ENCODE measurements around the gene LTO1.

The LTO1 gene

DNA sequence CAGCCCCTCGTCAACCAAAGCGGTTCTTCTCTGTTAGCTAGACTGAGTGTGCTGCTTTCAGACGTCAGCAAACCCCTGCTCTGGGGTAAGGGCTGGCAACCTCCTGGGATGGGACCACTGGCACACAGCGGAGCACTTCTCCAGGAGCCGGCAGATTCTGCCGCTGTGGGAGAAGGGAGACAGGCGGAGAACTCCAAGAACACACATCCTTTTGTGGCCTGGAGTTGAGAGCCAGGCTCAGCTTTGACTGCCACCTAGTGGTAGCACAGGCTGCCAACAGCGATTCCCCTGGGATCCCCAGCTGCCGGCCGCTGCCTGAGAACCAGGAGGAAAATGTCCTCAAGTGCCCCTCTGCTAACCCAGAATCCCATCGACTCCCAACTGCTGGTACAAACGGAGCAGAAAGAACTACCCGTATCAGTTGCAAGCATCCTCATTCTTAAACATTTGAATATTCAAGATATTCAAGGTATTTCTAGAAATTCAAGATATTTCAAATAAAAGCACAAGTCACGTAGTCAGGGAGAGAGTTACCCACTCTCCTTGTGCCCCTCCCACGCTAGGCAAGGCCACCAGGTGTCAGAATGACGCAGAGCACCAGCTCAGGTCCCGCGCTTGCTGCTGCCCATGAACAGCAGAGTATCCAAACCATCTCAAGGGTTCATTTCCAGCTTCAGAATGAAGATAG is 4.9 kb downstream of the LTO1 start:
- Histone ChIP-seq H3K27ac (ENCODE audit: low read depth, low read length) (no peak overlapping the region; the same call in 1 of the 2 replicates), H3K36me3 (ENCODE audit: insufficient read depth, low read length) (peaks cover 46% of the 10 kb centered on the region), H3K4me3 (ENCODE audit: low read length) (no peak overlapping the region), H3K9me3 (ENCODE audit: insufficient read depth, low read depth, low read length) (no peaks in the 10 kb centered on the region), H3K9ac (ENCODE audit: low read depth, low read length) (no peak overlapping the region), H3K4me1 (ENCODE audit: insufficient read depth, low read length) (peaks cover 4% of the 10 kb centered on the region; the same call in 1 of the 2 replicates), H3K27me3 (ENCODE audit: insufficient read depth, low read length) (no peaks in the 10 kb centered on the region)
- WGBS, result 49% methylated on average over 18 of the region's 18 CpGs

DNA sequence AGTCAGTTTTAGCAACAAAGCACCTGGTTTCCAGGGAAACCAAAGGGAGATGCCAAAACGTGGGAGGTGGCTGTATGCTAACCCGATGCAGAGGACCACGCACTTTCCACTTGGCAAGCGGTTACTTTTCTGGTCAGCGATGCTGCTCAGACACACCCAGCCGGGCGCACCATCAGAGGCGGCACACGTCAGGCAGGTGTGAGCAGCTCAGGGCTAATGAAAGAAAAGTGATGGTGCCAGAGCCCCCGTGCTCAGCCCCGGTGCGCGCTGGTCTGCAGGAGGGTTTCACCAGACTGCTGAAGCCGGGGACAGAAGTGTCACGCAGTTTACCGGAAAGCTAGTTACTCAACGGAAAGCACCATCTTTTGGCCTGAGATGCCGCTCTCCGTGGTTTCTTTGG is 5.7 kb downstream of the LTO1 start:
- no peaks in the 10 kb centered on the region for H3K27me3 ChIP-seq (ENCODE audit: insufficient read depth, low read length)
- peaks cover 54% of the 10 kb centered on the region for H3K36me3 ChIP-seq (ENCODE audit: insufficient read depth, low read length)
- H3K4me3 ChIP-seq (ENCODE audit: low read length), result no peak overlapping the region
- no peaks in the 10 kb centered on the region for H3K9me3 ChIP-seq (ENCODE audit: insufficient read depth, low read depth, low read length)
- no peak overlapping the region for H3K9ac ChIP-seq (ENCODE audit: low read depth, low read length)
- H3K27ac ChIP-seq (ENCODE audit: low read depth, low read length), result no peak overlapping the region
- 96% methylated on average over 19 of the region's 19 CpGs for WGBS
- H3K4me1 ChIP-seq (ENCODE audit: insufficient read depth, low read length), result peaks cover 4% of the 10 kb centered on the region; the same call in 1 of the 2 replicates

- Histone ChIP-seq H3K4me1 (ENCODE audit: insufficient read depth, low read length) (no peaks in the 10 kb centered on the region), H3K36me3 (ENCODE audit: insufficient read depth, low read length) (peaks cover 65% of the 10 kb centered on the region), H3K4me3 (ENCODE audit: low read length) (no peak overlapping the region)
Measured at GRCh38 chr11:69667619-69668604, 7.2 kb downstream of the LTO1 start.

DNA sequence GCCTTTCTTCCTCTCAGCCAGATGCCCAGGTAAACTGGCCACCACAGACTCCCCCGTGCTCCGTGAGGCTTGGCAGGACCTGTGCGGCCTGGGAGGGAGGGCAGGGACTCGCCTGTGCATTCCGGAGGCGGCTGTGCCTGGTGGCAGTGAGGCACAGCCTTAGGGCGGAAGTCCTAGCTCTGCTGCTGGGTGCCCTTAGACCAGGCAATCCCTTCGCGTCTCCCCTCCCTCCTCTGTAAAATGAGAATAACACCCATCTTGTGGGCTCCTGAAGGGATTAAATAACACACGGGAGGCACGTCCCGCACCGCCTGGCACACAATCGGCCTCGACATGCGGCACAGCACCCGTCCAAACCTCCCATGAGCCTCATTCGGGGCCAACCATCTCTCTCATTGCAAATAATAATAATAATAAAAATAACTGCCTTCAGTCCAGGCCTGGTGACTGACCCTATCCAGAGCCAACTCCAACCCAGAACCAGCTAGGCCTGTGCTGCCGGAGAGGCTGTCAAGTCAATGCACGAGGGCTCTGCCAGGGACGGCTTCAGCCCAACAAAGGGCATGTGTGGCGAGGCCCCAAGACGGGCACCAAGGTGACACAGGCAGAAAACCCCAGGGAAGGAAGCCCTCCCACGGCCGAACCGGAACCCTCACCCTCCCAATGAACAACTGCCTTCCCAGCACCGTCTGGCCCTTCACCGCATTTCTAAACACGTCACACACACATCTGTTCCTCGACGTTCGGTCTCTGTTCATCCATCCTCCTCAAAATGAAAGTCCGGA is 8.2 kb downstream of the LTO1 start:
- no peak overlapping the region for H3K27ac ChIP-seq (ENCODE audit: low read depth, low read length)
- H3K9me3 ChIP-seq (ENCODE audit: insufficient read depth, low read depth, low read length), result no peaks in the 10 kb centered on the region
- H3K9ac ChIP-seq (ENCODE audit: low read depth, low read length), result no peak overlapping the region
- no peaks in the 10 kb centered on the region for H3K4me1 ChIP-seq (ENCODE audit: insufficient read depth, low read length)
- 93% methylated on average over 32 of the region's 33 CpGs for WGBS
- peaks cover 56% of the 10 kb centered on the region for H3K36me3 ChIP-seq (ENCODE audit: insufficient read depth, low read length)
- H3K27me3 ChIP-seq (ENCODE audit: insufficient read depth, low read length), result no peaks in the 10 kb centered on the region
- H3K4me3 ChIP-seq (ENCODE audit: low read length), result no peak overlapping the region

More at GRCh38 chr11:69667619-69668604, 7.2 kb downstream of the LTO1 start:
- no peaks in the 10 kb centered on the region for H3K9me3 ChIP-seq (ENCODE audit: insufficient read depth, low read depth, low read length)
- no peak overlapping the region for H3K9ac ChIP-seq (ENCODE audit: low read depth, low read length)
- H3K27ac ChIP-seq (ENCODE audit: low read depth, low read length), result no peak overlapping the region
- WGBS, result 94% methylated on average over 26 of the region's 26 CpGs
- H3K27me3 ChIP-seq (ENCODE audit: insufficient read depth, low read length), result no peaks in the 10 kb centered on the region

DNA sequence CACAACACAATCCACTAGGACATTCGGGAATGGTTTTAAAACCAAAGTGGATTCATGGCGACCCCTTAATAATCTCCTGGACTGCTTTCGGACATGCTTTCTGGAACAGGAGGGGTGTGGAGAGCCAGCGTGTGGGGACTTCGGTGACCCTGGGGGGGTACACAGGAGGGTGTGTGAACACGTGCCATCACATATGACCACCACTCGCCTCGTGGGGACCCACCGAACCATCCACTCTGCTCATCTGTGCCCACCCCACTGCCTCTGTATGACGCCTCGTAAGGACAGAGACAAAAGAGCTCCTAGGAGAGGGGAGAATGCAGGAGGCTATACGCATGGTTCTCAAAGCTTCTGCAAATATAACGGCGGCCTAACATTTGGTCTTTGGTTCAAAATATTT is 8.9 kb downstream of the LTO1 start:
- H3K27me3 ChIP-seq (ENCODE audit: insufficient read depth, low read length), result no peaks in the 10 kb centered on the region
- no peaks in the 10 kb centered on the region for H3K9me3 ChIP-seq (ENCODE audit: insufficient read depth, low read depth, low read length)
- H3K36me3 ChIP-seq (ENCODE audit: insufficient read depth, low read length), result peaks cover 49% of the 10 kb centered on the region
- no peaks in the 10 kb centered on the region for H3K4me1 ChIP-seq (ENCODE audit: insufficient read depth, low read length)
- no peak overlapping the region for H3K27ac ChIP-seq (ENCODE audit: low read depth, low read length)
- H3K4me3 ChIP-seq (ENCODE audit: low read length), result no peak overlapping the region
- WGBS, result 96% methylated on average over 14 of the region's 14 CpGs
- no peak overlapping the region for H3K9ac ChIP-seq (ENCODE audit: low read depth, low read length)

GRCh38 chr11:69665669-69666068 is 9.5 kb downstream of the LTO1 start:
- Histone ChIP-seq H3K9me3 (ENCODE audit: insufficient read depth, low read depth, low read length) (no peaks in the 10 kb centered on the region), H3K4me3 (ENCODE audit: low read length) (no peak overlapping the region), H3K9ac (ENCODE audit: low read depth, low read length) (no peak overlapping the region), H3K4me1 (ENCODE audit: insufficient read depth, low read length) (no peaks in the 10 kb centered on the region), H3K36me3 (ENCODE audit: insufficient read depth, low read length) (peaks cover 46% of the 10 kb centered on the region), H3K27ac (ENCODE audit: low read depth, low read length) (no peak overlapping the region), H3K27me3 (ENCODE audit: insufficient read depth, low read length) (no peaks in the 10 kb centered on the region)
- WGBS, result 95% methylated on average over 11 of the region's 11 CpGs

- H3K9me3 ChIP-seq (ENCODE audit: insufficient read depth, low read depth, low read length), result no peaks in the 10 kb centered on the region
- H3K4me3 ChIP-seq (ENCODE audit: low read length), result no peak overlapping the region
- no peak overlapping the region for H3K27ac ChIP-seq (ENCODE audit: low read depth, low read length)
- no peak overlapping the region for H3K9ac ChIP-seq (ENCODE audit: low read depth, low read length)
- H3K27me3 ChIP-seq (ENCODE audit: insufficient read depth, low read length), result no peaks in the 10 kb centered on the region
- peaks cover 46% of the 10 kb centered on the region for H3K36me3 ChIP-seq (ENCODE audit: insufficient read depth, low read length)
- 97% methylated on average over 8 of the region's 8 CpGs for WGBS
- no peaks in the 10 kb centered on the region for H3K4me1 ChIP-seq (ENCODE audit: insufficient read depth, low read length)
Measured at GRCh38 chr11:69664901-69665300, 10.3 kb downstream of the LTO1 start.

DNA sequence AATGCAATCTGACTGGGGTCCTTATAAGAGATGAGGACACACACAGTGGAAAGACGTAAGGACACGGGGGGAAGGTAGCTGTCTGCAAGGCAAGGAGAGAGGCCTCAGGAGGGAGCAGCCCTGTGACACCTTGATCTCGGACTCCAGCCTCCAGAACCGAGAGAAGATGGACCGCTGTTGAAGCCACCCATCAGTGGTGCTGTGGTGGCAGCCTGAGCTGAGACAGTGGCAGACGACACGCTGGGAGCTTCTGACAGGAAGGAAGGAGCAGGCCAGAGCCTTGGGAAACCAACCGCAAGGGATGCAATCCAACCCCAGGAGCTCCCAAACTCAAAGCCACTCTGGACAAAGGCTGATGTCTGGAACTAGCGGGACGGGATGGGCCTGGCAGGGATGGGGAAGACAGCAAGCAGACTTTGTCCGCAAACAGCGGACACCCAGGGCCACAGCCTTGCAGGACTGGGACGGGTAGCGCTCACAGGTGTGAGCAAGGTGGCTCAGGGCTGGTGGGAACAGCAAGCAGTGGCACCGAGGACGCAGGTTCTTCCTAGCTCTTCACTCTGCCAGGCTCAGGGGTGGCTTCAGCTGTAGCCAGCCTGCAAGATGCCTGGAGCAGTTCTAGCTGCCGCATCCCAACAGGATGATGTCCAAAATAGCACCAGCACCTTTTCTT is 10.9 kb downstream of the LTO1 start:
- Histone ChIP-seq H3K27ac (ENCODE audit: low read depth, low read length) (no peak overlapping the region), H3K9me3 (ENCODE audit: insufficient read depth, low read depth, low read length) (no peaks in the 10 kb centered on the region), H3K36me3 (ENCODE audit: insufficient read depth, low read length) (peaks cover 42% of the 10 kb centered on the region), H3K27me3 (ENCODE audit: insufficient read depth, low read length) (no peaks in the 10 kb centered on the region), H3K9ac (ENCODE audit: low read depth, low read length) (no peak overlapping the region), H3K4me1 (ENCODE audit: insufficient read depth, low read length) (no peaks in the 10 kb centered on the region), H3K4me3 (ENCODE audit: low read length) (no peak overlapping the region)
- 96% methylated on average over 17 of the region's 17 CpGs for WGBS

DNA sequence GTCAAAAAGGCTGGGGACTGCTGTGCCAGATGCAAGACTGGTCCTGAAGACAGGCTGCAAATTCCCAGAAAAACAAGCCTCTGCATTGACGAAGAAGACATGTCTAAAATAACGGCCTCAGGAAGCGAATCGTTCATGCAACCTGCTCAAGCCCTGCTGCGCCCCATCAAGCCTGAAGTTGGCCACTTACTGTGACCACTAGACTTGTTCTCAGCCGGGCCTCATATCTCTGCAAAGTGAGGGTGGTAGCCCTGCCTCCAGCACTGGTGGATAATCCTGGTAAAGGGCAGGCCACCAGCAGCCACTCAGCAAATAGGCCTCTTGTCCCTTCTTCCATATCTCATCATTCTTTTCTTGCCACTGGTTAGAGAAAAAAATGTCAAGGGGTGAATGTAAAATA is 11.8 kb downstream of the LTO1 start:
- WGBS, result 96% methylated on average over 6 of the region's 6 CpGs
- Histone ChIP-seq H3K27me3 (ENCODE audit: insufficient read depth, low read length) (no peaks in the 10 kb centered on the region), H3K4me3 (ENCODE audit: low read length) (no peak overlapping the region), H3K4me1 (ENCODE audit: insufficient read depth, low read length) (peaks cover 7% of the 10 kb centered on the region), H3K9me3 (ENCODE audit: insufficient read depth, low read depth, low read length) (no peaks in the 10 kb centered on the region), H3K36me3 (ENCODE audit: insufficient read depth, low read length) (peaks cover 39% of the 10 kb centered on the region), H3K9ac (ENCODE audit: low read depth, low read length) (no peak overlapping the region), H3K27ac (ENCODE audit: low read depth, low read length) (no peak overlapping the region)

DNA sequence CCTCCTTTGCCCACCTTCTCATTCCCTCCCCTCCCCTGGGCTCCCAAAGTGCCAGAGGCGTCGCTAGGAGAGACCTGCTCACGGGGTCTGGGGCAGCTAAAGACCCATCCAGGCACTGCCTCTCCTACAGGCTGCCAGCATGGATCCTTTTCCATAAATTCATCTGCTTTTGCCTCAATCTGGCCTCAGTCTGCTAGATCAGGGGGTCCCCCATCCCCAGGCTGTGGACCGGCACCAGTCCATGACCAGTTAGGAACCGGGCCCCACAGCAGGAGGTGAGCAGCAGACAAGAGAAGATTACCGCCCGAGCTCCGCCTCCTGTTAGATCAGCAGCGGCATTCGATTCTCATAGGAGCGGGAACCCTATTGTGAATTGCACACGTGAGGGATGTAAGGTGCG is 12.3 kb downstream of the LTO1 start:
- no peak overlapping the region for H3K9ac ChIP-seq (ENCODE audit: low read depth, low read length)
- no peak overlapping the region for H3K4me3 ChIP-seq (ENCODE audit: low read length)
- WGBS, result 84% methylated on average over 12 of the region's 13 CpGs
- no peaks in the 10 kb centered on the region for H3K9me3 ChIP-seq (ENCODE audit: insufficient read depth, low read depth, low read length)
- H3K36me3 ChIP-seq (ENCODE audit: insufficient read depth, low read length), result peaks cover 38% of the 10 kb centered on the region
- no peaks in the 10 kb centered on the region for H3K27me3 ChIP-seq (ENCODE audit: insufficient read depth, low read length)
- no peak overlapping the region for H3K27ac ChIP-seq (ENCODE audit: low read depth, low read length)
- H3K4me1 ChIP-seq (ENCODE audit: insufficient read depth, low read length), result peaks cover 12% of the 10 kb centered on the region
